ENCODE measurements around the gene HS3ST3B1.

HS3ST3B1 gene
- 0.53 to 367 (median 6.0) reads per million in 18 experiments for total RNA-seq

DNA sequence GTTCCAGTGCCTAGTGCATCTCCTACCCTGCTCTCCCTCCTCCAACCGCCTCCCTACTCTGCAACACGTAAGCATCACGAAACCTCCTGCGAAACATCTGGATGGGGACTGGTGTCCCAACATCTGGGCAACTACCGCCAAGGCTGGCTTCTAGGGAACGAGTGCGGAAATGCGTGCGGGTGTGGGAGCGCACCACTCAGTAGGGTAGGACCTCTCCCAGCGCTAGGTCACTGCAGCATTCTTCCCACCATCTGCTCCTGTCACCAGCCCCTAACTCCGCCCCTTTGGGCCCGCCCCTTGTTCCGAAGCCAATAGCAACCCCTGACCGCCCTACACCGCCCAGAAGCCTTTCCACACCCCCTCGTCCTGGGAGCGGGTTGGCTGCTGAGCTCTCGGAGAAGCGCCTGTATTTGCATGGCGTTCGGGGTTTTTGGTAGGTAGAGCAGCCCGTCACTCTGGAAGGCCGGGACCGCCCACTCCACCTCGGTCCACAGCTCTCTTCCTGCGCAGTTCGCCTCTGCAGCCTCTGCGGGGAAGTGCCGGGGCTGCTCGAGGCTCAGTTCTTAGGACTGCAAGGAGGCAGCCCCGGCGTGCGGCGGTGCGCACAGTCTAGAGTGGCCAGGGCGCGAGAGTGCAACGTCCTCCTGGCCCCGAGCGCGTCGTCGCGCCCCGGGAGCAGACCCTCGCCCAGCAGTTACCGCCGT, at the start of gene HS3ST3B1:
TSS of gene HS3ST3B1 (plus strand) at position 507 of the 704 bp plus-strand sequence. CDS start 438 bp downstream, outside the sequence.
- DNase-seq, result peak; percentile 99

DNA sequence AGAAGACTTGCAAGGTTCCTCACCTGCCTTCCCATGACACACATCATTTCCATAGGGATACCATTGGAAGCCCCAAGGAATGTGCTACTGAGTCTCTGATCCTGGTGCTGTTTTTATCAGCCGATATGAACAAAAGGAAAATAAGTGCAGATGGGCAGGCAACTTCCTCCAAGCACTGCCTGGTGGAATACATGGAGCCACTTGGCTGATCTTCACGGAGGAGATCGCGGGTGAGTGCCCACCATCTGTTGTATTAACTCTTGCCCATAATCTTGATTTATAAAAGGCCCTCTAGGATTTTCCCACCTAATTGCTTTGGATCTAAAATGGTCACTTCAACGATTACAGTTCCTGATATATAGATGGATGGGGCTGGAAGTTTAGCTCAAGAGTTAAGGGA, 39.5 kb upstream of the HS3ST3B1 start:
- no peak for DNase-seq

DNA sequence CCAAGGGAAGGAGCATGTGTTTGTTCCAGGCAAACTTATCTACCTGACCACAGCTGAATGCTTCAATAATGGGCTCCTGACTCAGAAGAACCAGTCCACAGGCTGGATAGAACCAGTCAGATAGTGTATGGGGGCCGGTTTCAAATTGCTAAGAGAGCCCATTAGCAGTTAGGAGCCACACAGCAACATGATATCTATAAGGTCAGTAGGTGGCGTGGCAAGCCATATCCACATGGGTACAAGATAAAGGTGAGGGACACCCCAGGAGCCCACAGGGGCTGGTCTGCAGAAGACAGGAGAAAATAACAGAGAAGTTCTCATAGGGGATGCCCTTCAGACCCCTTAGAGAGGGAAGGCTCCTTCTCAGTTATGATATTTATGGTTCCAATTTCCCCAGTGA, 32.6 kb upstream of the HS3ST3B1 start:
- DNase-seq, result no peak

DNA sequence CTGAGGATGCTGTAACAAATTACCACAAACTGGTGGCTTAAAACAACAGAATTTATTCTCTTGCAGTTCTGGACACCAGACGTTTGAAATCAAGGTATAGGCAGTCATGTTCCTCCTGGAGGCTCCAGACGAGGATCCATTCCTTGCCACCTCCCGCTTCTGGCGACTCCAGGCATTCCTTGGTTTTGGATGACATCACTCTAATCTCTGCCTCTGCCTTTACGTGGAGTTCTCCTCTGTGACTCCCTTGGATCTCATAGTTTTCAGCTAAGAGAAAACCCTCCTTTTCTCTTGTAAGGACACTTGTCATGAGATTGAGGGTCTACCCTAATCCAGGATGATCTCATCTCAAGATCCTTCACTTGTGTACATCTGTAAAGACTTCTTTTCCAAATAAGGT, 31.4 kb upstream of the HS3ST3B1 start:
- DNase-seq, result no peak

DNA sequence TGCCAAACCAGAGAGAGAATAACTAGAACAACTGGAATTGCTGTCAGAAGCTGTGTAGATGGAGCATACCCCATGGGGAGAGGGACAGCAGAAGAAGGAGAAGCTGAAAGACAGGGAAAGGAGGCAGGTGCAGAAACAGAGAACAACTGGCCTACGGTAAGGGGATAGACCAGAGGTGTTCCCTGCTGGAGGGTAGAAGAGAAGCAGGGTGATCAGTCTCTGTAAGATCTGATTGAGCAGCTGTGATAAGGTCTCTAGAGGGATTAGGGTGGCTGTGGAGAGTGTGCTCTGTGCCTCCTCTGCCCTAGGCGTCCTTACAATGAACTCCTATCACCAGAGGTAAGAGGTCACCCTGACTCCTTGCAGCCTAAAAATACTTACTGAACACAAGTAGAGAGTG, 30.4 kb upstream of the HS3ST3B1 start:
- no peak for DNase-seq

DNA sequence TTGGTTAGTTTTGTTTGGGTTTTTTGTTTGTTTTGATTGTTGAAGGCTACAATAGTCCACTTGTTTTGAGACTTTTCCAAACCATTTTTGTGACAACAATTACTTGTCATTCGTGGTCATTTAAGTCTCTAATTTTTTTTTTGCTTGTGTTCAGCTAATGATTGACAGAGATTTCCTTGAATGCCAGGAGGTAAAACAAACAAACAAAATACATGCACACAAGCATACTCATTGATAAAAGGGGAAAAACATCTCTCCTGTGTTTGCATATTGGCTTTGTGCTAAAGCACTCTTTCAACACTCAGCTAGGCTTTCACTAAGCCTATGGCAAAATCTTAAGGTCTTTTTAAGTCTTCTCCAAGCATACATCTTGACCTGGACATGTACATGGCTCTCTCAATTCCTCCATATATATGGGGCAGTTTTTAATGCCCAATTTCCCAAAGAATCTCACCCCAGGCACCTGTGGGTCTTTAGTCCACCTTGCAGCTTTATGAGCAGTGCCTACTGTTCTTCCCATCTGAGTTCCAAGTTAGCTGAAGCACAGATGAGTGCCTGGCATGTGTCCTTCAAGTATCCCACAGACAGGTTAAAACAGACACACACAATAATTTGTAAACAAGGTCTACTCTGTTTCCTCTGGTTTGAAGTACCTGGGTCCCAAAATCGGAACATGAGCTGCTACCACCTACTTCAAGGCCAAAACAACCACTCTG, 24.2 kb upstream of the HS3ST3B1 start:
- DNase-seq, result no peak

DNA sequence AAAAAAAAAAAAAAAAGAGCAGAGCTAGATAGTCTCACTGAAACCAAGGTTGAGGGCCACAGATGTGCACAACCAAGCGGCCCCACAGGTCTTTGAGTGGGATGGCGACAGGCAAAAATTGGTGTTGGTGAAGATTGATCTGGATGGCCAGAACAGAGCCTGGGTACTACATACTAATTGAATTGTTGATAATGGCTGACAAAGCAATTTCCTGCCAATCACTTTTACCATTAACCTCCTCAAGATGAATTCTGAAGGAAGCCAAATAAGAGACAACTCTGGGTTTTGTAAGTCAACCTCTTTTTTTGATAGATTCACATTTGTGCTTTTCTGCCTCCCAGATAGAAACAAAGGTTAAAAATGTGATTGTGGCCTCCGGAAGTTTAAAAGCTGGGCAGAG, 19.4 kb upstream of the HS3ST3B1 start:
- DNase-seq, result no peak

DNA sequence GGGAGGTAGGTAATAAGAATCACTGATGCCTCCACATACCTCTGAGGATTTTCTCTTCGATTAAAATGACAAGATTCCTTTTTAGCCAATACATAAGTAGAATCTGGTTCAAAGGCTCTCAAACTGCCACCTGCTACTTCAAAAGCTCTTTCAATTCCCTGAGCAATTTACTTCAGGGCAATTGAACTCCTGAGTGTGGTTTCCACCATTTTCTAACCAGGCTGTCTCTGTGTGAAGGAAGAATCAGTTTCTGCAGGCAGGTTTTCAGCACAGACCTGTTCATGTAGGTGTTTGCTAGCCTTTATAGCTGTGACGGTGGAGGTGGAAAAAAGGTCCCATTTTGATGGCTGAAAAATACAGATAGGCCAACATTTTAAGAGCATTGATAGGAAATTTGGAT, 18.2 kb upstream of the HS3ST3B1 start:
- DNase-seq, result no peak

DNA sequence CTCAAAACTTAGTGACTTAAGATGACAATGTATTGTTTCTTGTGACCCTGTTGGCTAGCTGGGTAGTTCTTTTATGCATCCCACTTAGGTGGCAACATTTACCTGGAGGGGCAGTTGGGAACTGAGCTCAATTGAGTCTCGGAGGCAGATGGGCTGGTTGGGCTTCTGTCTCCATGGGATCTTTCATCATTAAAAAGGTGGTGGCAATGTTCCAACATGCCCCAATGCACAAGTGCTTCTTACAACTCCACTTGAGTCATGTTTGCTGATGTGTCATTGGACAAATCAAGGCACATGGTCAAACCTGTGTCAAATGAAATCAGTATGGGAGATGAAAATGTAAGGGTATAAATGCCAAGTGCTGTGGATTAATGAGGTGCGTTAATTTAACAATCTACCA, 11.7 kb upstream of the HS3ST3B1 start:
- no peak for DNase-seq

DNA sequence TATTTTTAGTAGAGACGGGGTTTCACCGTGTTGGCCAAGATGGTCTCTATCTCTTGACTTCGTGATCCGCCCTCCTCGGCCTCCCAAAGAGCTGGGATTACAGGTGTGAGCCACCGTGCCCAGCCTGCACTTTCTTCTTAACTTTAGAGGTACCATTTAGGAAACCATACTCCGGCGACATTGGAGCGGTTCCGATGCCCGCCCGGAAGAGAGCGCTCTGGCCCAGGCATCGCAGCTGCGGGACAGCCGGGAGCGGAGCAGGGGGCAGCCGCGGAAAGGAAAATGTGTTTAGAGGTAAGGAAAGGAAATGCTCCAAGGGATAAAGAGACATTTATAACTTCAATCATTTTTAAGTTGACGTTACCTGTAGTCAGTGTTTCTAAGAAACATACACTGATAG, 6.0 kb upstream of the HS3ST3B1 start:
- no peak for DNase-seq

DNA sequence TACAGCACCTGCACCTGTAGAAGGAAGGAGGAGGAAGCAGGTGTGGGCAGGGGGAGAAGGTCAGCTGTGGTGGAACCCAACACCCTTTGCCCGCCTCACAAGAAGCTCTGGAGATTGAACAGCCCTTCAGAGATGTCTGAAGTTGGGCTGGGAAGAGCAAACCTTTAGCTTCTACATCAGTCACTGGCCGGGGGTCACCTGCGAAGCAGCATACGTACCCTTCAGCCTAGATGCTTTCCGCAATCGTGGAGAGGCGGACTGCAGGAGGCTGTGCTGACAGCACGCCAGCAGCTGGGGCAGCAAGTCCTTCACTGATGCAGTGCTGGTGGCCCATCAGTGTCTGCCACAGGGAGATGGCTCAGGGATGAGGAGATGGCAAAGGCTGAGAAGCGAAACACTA, 5.2 kb upstream of the HS3ST3B1 start:
- no peak for DNase-seq

DNA sequence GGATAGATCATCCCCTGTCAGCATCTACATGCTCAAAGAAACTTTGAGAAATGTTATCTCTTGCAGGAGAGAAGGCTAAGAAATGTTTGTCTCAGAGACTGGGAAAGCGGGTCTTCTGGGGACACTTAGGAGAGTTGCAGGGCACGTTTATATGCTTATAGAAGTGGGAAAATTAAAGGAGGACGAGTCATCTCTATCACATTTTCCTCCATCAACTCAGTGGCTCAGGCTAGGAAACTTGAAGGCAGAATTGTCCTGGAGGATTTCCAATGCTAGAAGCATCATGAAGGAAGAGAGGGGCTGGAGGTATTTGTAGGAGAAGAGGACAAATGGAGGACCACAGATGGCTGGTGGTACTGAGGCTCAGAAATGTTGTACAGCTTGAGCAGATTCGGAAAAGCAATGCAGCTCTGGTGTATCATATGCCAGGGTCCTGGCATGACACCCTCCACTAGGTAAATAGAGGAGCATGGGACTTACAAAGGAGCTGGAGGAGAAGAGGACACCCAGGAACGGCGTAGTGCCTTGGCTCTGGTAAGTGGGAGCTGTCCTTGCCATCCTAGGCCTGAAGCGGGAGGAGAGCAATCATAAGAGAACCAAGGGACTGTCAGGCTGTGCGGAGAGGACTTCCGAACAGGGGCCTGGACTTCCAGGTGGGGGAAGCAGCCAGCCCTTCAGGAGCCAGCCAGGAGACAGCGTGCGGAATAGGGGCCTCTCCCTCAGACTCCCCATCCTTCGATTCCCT, 4.5 kb upstream of the HS3ST3B1 start:
- DNase-seq, result no peak

DNA sequence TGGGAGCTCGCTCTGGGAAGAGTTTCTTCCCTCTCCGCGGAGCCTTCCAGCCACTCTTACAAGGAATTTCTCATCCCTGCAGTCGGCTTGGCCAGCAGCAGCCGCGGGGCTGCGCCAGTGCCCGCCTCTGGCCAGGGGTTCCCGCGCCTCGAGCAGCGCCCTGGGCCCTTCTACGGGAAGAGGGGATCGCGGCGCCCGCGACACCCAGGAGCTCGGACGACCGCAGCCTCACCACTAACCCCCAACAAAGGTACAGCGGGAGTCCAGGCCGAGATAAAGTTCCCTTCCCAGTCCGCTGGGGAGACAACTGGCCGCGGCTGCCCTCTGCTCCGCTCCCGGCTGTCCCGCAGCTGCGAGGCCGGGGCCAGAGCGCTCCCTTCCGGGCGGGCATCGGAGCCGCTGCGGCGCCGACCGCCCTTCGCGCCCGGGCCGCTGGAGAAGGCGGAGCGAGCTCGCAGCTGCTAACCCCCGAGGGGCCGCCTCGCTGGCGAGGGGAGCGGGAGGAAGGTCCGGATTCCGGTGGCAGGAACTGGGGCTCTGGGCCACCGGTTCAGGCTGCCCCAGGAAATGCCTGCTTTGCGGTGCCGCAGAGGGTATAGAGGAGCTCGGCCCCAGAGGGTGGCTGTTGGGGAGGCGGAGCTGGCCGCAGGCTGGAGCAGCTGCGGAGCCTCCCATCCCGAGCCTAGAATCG, 3.6 kb upstream of the HS3ST3B1 start:
- peak in 1 of 2 donors; percentile 48 for DNase-seq

DNA sequence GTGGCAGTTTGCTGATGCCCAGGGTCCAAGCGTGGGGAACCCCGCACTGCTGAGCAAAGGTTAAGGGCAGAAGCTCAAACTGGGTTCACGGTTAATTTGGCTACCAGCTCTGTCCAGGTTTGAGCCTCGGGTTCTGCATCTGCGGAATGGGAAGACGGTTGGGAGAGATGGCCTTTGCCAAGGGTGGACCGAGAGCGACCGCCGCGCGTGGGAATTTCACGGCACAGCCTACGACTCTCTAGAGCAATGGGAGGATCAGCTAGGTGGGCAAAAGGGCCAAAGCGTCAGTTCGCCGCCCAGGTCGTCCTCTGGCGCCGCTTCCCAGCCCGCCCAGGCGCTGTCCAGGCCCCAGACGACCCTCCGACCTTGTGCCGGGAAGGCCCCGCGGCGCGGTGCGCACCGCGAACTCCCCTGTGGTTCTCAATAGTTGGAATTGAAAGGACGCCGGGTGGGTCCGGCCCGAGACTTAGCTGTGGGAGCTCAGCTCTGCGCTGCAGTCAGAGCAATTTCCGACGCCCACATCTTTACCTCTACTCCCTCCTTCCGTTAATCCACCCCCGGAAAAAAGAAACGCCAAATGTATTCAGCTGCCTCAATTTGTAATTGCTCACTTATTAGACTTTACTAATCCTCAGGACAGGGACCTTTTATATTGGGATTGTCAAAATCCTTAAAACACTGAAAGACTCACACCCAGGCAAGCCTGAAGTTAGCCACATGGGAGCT, 2.5 kb upstream of the HS3ST3B1 start:
- DNase-seq, result no peak

DNA sequence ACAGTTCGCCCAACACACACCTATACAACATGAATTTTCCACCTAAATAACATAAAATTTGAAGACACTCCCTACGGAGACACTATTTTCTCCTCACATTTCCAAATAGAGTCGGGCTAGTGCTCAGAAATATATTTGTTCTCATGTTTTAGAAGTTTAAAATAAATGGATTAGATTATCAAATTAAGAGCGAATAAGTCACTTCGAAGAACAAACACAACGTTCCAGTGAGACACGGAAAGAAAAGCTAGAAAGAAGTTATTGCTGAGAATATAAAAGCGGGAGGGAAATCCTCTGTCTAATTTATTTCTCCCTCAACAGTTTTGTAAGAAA, 2.0 kb upstream of the HS3ST3B1 start:
- DNase-seq, result no peak

DNA sequence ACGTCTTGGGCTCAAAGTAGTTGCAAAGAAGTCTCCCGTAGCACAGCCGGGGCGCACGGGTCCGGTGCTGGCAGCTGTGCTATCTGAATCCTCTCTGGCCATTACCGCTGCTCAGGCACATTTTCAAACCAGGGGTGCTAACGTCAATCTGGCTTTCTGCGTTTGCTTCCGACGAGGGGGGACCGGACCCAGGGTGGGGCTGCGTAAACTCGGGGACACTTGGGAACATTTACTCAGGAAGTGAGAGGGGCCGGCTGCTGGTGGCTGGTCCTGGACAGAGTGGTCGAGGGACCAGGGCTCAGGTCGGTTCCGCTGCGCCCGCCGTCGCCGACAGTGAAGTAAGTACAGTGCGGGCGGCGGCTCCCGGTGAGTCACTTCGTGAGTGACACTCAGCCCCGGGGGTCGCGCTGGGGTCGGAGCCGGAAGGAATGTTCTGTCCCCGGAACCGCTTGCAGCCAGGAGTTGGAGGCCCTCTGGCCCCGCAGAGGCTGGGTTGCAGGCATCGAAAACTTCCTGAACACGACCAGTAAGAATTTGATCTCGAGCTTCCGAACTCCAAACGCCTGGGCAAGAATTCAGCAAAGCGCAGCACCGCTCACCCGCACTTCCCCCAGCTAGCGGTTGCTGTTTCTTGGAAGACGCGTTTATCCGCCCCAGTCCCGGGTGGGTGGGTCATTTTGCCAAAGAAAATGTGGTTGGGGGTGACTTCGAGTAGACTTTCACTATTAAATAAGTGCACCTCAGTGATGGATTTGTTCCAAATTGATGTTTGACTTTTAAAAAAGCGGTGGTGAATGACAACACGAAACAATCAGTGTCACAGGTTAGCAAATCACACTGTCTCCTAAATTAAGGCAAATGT, 1.4 kb upstream of the HS3ST3B1 start:
- peak in 1 of 2 donors; percentile 18 for DNase-seq

DNA sequence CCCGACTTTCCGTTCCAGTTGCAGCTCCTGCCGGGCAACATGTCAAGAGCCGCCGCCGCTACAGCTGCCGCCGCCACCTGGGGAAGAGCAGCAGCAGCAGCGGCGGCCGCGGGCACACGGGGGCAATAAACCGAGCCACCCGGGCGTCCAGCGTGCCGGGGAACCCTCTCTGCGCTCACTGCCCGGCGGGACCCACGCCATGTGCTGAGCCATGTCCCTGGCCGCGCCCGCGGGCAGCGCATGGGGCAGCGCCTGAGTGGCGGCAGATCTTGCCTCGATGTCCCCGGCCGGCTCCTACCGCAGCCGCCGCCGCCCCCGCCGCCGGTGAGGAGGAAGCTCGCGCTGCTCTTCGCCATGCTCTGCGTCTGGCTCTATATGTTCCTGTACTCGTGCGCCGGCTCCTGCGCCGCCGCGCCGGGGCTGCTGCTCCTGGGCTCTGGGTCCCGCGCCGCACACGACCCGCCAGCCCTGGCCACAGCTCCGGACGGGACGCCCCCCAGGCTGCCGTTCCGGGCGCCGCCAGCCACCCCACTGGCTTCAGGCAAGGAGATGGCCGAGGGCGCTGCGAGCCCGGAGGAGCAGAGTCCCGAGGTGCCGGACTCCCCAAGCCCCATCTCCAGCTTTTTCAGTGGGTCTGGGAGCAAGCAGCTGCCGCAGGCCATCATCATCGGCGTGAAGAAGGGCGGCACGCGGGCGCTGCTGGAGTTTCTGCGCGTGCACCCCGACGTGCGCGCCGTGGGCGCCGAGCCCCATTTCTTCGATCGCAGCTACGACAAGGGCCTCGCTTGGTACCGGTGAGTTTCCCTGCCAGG, 604 bp downstream of the HS3ST3B1 start:
- DNase-seq, result peak in 1 of 2 donors; percentile 45

DNA sequence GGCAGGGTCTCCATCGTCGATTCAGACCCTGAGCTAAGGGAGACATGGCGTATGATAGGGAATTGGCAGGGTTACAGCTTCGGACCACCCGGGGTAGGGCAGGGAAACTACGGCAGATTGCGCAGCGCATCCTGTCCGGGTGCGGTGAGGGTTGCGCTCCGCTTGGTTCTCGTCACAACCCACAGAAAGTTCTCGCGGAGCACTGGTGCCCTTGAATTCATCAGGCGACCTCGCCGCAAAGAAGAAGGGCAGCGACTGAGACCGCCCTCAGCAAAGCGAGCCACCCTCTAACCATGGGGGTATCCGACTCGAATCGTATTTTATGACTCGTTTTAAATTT, 1.2 kb downstream of the HS3ST3B1 start:
- DNase-seq, result peak in 1 of 2 donors; percentile 38

DNA sequence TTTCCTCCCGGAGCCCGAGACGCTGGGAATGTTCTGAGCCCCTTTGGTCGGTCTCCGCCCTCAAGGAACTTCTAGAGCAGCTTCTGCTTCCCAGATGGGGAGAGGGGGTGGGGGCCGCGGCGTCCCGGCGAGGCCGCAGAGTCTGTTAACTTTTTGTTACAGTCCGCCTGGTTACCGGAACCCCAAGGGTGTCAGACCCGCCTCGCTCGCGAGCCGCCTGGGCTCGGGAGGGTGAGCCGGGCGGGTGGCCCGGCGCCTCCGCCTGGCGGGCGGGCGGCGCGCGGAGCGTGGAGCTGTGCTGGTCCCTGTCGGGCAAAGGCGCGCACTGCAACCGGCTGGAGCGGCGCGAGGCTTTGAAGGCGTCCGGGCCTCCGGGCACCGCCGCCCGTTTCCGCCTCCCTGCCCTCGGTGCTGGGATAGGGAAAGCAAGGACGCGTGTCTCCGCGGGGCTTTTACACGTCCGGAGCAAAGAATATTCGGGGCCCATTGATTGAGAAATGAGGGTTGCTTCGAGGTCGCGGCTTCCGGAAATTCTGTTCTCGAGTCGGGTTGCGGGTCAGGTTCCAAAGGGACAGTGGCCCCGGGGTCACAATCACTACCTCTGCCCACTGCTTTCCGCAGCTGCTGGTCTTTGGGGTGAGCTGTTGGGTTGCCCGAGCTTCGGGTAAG, 1.7 kb downstream of the HS3ST3B1 start:
- peak; percentile 77 to 86 for DNase-seq

Data from inflammatory macrophage (primary cell).